Transverse colon (tissue), 4 donors: ENCODE data around the gene PQBP1. TPM values are rescaled to one million over a fixed set of nuclear protein-coding genes. Genes with fewer than 3 reads are reported as not detected.
"Not testable (repeated sequence)": the region's sequence is repeated elsewhere in the genome, so short reads cannot be mapped to it uniquely, and the experiment has no call there.

Source experiments
- DNase-seq: peaks from one replicate; pipeline ENCODE4 v3.0.0-alpha.2; 2019
- H3K27ac ChIP-seq, 4 donors: fragments of 200-600 bp; sonication (generic); 2 replicates each; pipeline ENCODE4 v1.5.1; 2016 to 2018; ENCODE audit warnings: inconsistent platforms in 4 of 4
- H3K27me3 ChIP-seq: fragments of 200-600 bp; sonication (generic); 2 replicates; pipeline ENCODE4 v1.5.1; 2017; ENCODE audit warnings: inconsistent platforms
- H3K36me3 ChIP-seq, 4 donors: fragments of 200-600 bp; sonication (generic); 2 replicates each; pipeline ENCODE4 v1.5.1; 2017 to 2019; ENCODE audit warnings: inconsistent platforms in 4 of 4
- H3K4me1 ChIP-seq, 4 donors: fragments of 200-600 bp; sonication (generic); 2 replicates each; pipeline ENCODE4 v1.5.1; 2017 to 2020; ENCODE audit warnings: inconsistent platforms in 4 of 4
- H3K4me3 ChIP-seq, 4 donors: fragments of 200-600 bp; sonication (generic); 1 replicate in 1 of 4; 2 replicates in 3 of 4; pipeline versions ENCODE4 v1.5.1 to v1.6.1; 2017 to 2019; ENCODE audit warnings: inconsistent platforms in 4 of 4
- H3K9me3 ChIP-seq, 2 donors: fragments of 200-600 bp; sonication (generic); 2 replicates each; pipeline ENCODE4 v1.5.1; 2017 to 2019; ENCODE audit warnings: inconsistent platforms in 2 of 2
- CTCF ChIP-seq, 5 experiments: fragments of 200-600 bp in 3 of 5; fragments of 450-650 bp in 2 of 5; sonication (generic) in 3 of 5; IDR thresholded peaks; 1 replicate in 2 of 5; 2 replicates in 3 of 5; pipeline ENCODE4 v1.5.1; 2016 to 2017; ENCODE audit warnings: antibody characterized with exemption in 5 of 5, inconsistent platforms in 3 of 5, mild to moderate bottlenecking in 2 of 5, moderate library complexity in 1 of 5
- EP300 ChIP-seq: sonication (generic); formaldehyde crosslinking; IDR thresholded peaks from one replicate; pipeline ENCODE4 v1.6.1; 2017; ENCODE audit warnings: antibody characterized with exemption, low read depth
- POLR2A ChIP-seq: fragments of 450-650 bp; IDR thresholded peaks from one replicate; pipeline ENCODE4 v1.6.1; 2016; ENCODE audit warnings: antibody characterized with exemption, mild to moderate bottlenecking, moderate library complexity
- POLR2AphosphoS5 ChIP-seq, 3 donors: sonication (generic); formaldehyde crosslinking; IDR thresholded peaks; one replicate each; pipeline ENCODE4 v1.6.1; 2016; ENCODE audit warnings: antibody characterized with exemption in 3 of 3
- WGBS, 2 donors: methylation state at CpG; one replicate each; pipeline ENCODE4 v1.1.5; 2018; ENCODE audit warnings: low coverage in 1 of 2; 5-methylcytosine and 5-hydroxymethylcytosine counted together
- in situ Hi-C, 4 donors: fragments of 200-750 bp; cut with MboI; loops; one replicate each; pipeline versions ENCODE4 v1.15.0 to v1.15.1; 2017; ENCODE audit warnings: low sequenced_read_pairs in 3 of 4, low pct_ligation_motif_present in 1 of 4, low pct_unique_long_range_greater_than_20kb in 1 of 4
- intact Hi-C: fragments of 100-400 bp; cut with DNase I; formaldehyde crosslinking; loops from one replicate; pipeline ENCODE4 v1.15.1; 2023; ENCODE audit warnings: low total_unique reads
- total RNA-seq, 4 donors: library from RNA; depleted of rRNA; stranded (reverse); fragments of >200 nt; gene quantifications; one replicate each; pipeline ENCODE4 v1.1.0, GENCODE V29; 2016

Gene PQBP1
- total RNA-seq, 4 donors from 2014 or later = 21.7 to 92.3 (median 63.8) TPM

GRCh38 chrX:48854898-48855297 is 42.8 kb upstream of the PQBP1 start:
- H3K27me3 ChIP-seq = no peaks in the 10 kb centered on the region
- no peak overlapping the region for H3K27ac ChIP-seq
- intact Hi-C loops = no loop called here
- DNase-seq = no peak
- H3K9me3 ChIP-seq = no peaks in the 10 kb centered on the region
- 0 to 45% methylated on average over 2 to 5 of the region's 5 CpGs for WGBS, 2 donors
- TF ChIP-seq POLR2AphosphoS5 (IDR thresholded peaks at IDR 0.05) (no peak), CTCF (IDR thresholded peaks at IDR 0.05) (peak in 2 of 5 experiments; percentile 14 to 16)
- in situ Hi-C loops = no loop called here
- no peak overlapping the region for H3K4me3 ChIP-seq
- no peaks in the 10 kb centered on the region for H3K36me3 ChIP-seq
- no peaks in the 10 kb centered on the region for H3K4me1 ChIP-seq

GRCh38 chrX:48864210-48864609 is 33.5 kb upstream of the PQBP1 start:
- no peak overlapping the region for H3K4me3 ChIP-seq
- DNase-seq = no peak
- in situ Hi-C loops (no loop called here), intact Hi-C loops (no loop called here)
- WGBS, 2 donors = 13 to 34% methylated on average over 3 to 4 of the region's 4 CpGs
- H3K9me3 ChIP-seq = no peaks in the 10 kb centered on the region
- TF ChIP-seq EP300 (no peak), CTCF (IDR thresholded peaks at IDR 0.05) (no peak)
- no peaks in the 10 kb centered on the region for H3K27me3 ChIP-seq
- H3K4me1 ChIP-seq = no peaks in the 10 kb centered on the region
- no peaks in the 10 kb centered on the region for H3K36me3 ChIP-seq
- no peak overlapping the region for H3K27ac ChIP-seq

GRCh38 chrX:48872017-48872416 is 25.7 kb upstream of the PQBP1 start:
- DNase-seq, H3K27me3 ChIP-seq, in situ Hi-C loops, H3K4me3 ChIP-seq, H3K9me3 ChIP-seq, H3K4me1 ChIP-seq, H3K36me3 ChIP-seq, intact Hi-C loops, H3K27ac ChIP-seq: not testable (repeated sequence)
- WGBS, 2 donors = 66% methylated on average over 2 of the region's 2 CpGs; no CpG with 5 or more reads in 1 of the 2 donors

GRCh38 chrX:48876944-48877343 is 20.8 kb upstream of the PQBP1 start:
- H3K9me3 ChIP-seq, in situ Hi-C loops, DNase-seq, H3K4me1 ChIP-seq, H3K27ac ChIP-seq, H3K27me3 ChIP-seq, H3K36me3 ChIP-seq, intact Hi-C loops, H3K4me3 ChIP-seq: not testable (repeated sequence)
- WGBS, 2 donors = 41% methylated on average over 4 of the region's 4 CpGs; no CpG with 5 or more reads in 1 of the 2 donors

GRCh38 chrX:48883729-48884128 is 14.0 kb upstream of the PQBP1 start:
- no peak overlapping the region for H3K27ac ChIP-seq
- H3K4me1 ChIP-seq = no peaks in the 10 kb centered on the region
- H3K36me3 ChIP-seq = no peaks in the 10 kb centered on the region
- intact Hi-C loops (no loop called here), in situ Hi-C loops (no loop called here)
- WGBS, 2 donors = 77% methylated on average over 10 of the region's 10 CpGs; no CpG with 5 or more reads in 1 of the 2 donors
- no peak for TF ChIP-seq CTCF (IDR thresholded peaks at IDR 0.05)
- no peak for TF ChIP-seq POLR2AphosphoS5 (IDR thresholded peaks at IDR 0.05)
- no peak for TF ChIP-seq POLR2A
- TF ChIP-seq EP300 = no peak
- H3K4me3 ChIP-seq = no peak overlapping the region
- H3K9me3 ChIP-seq = no peaks in the 10 kb centered on the region
- no peaks in the 10 kb centered on the region for H3K27me3 ChIP-seq
- no peak for DNase-seq

- intact Hi-C loops = not testable (repeated sequence)
- 76% methylated on average over 5 of the region's 5 CpGs; no CpG with 5 or more reads in 1 of the 2 donors for whole genome bisulfite sequencing, 2 donors
Observed at GRCh38 chrX:48886586-48886985, 11.1 kb upstream of the PQBP1 start.

More at GRCh38 chrX:48886586-48886985, 11.1 kb upstream of the PQBP1 start:
- H3K4me3 ChIP-seq, H3K27me3 ChIP-seq, H3K27ac ChIP-seq, H3K36me3 ChIP-seq, H3K4me1 ChIP-seq, DNase-seq, in situ Hi-C loops, H3K9me3 ChIP-seq: not testable (repeated sequence)
